Colonic mucosa (tissue), 4 donors: Measurements from ENCODE around the gene DGKH. TPM values are rescaled to one million over a fixed set of nuclear protein-coding genes. Genes with fewer than 3 reads are reported as not detected.

ENCODE experiments used
- DNase-seq: peaks from one replicate; pipeline ENCODE4 v3.0.0-alpha.2; 2020
- H3K27ac ChIP-seq: fragments of 200-600 bp; one replicate; pipeline ENCODE4 v1.8.0; 2021
- H3K27me3 ChIP-seq: fragments of 200-600 bp; one replicate; pipeline ENCODE4 v1.8.0; 2021
- H3K36me3 ChIP-seq: fragments of 200-600 bp; one replicate; pipeline ENCODE4 v1.8.0; 2021
- H3K4me1 ChIP-seq: fragments of 200-600 bp; one replicate; pipeline ENCODE4 v1.8.0; 2021; ENCODE audit warnings: mild to moderate bottlenecking
- H3K4me3 ChIP-seq: fragments of 200-600 bp; one replicate; pipeline ENCODE4 v1.8.0; 2021
- H3K9ac ChIP-seq, 2 donors: one replicate each; pipeline ENCODE4 v1.7.0; 2013; ENCODE audit warnings: control low read depth in 2 of 2, low read depth in 2 of 2, low read length in 2 of 2
- H3K9me3 ChIP-seq: fragments of 200-600 bp; one replicate; pipeline ENCODE4 v1.8.0; 2021
- intact Hi-C: fragments of 100-400 bp; cut with DNase I; formaldehyde crosslinking; loops from one replicate; pipeline ENCODE4 v1.14.1; 2022
- total RNA-seq, 2 donors: library from RNA; stranded (reverse); fragmentation: NEBNext Ultra II Directional in 1 of 2; extraction: Animal tissue kit (Norgen Biotek cat#: 25700) in 1 of 2; gene quantifications; one replicate each; pipeline ENCODE4 v1.2.1, GENCODE V29; 2021
- TF ChIP-seq, protein P1 (sequence below): fragments of 200-600 bp; IDR thresholded peaks from one replicate; pipeline ENCODE4 v1.8.0; 2022; ENCODE audit warnings: antibody characterized with exemption, mild to moderate bottlenecking
- donor health status: healthy.
- donor health status: DM: no; HTN: no; CAD: no.
- donor health status: DM: no; HTN: no; CAD: no.

Gene DGKH
- total RNA-seq, 2 donors from 2014 or later: 15.5 to 17.9 TPM

DNA sequence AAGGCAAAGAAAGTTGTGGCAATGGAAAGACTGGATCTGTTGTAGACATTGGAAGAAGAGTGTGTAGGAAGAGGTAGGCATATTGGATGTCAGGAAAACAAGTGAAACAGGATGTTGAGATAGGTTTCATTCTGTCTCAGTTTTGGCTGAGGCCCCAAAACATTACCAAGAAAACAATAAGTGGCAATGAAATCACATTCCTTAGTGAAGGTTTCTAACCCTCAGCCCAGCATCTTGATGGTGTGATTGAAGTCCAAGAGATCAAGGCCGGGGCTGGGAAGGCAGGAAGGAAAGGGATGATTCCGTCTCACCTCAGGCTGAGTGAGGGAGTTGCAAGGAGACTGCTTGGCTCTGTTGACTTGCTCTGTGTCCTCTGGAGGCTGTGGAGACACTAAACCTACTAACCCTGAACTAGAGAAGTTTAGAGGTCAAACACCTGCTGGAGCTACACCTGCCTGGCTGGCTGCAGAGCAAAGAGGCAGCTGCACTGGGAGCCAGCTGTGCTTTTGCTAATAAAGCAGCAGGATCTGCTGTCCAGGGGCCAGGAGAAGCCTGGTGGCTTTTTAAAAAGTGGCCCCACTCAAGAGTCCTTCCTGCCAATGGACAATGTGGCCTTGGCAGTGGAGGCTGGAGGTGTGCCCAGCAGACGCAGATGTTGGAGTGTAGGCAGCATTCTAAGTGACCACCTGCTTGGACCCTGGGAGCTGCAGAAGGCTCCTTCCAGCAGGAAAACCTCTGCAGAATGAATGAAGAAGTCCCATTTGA lies 53.6 kb downstream of the DGKH start:
- Histone ChIP-seq H3K36me3 (no peaks in the 10 kb centered on the region), H3K4me1 (no peaks in the 10 kb centered on the region), H3K27ac (no peak overlapping the region), H3K27me3 (no peaks in the 10 kb centered on the region), H3K9ac (no peak overlapping the region), H3K4me3 (no peak overlapping the region), H3K9me3 (no peaks in the 10 kb centered on the region)
- intact Hi-C loops: loop anchor here (10.0 kb wide), 1 partner anchor 197 kb away; no protein-coding TSS in a partner anchor
- DNase-seq: no peak
- TF ChIP-seq, protein P1, sequence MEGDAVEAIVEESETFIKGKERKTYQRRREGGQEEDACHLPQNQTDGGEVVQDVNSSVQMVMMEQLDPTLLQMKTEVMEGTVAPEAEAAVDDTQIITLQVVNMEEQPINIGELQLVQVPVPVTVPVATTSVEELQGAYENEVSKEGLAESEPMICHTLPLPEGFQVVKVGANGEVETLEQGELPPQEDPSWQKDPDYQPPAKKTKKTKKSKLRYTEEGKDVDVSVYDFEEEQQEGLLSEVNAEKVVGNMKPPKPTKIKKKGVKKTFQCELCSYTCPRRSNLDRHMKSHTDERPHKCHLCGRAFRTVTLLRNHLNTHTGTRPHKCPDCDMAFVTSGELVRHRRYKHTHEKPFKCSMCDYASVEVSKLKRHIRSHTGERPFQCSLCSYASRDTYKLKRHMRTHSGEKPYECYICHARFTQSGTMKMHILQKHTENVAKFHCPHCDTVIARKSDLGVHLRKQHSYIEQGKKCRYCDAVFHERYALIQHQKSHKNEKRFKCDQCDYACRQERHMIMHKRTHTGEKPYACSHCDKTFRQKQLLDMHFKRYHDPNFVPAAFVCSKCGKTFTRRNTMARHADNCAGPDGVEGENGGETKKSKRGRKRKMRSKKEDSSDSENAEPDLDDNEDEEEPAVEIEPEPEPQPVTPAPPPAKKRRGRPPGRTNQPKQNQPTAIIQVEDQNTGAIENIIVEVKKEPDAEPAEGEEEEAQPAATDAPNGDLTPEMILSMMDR: no peak

GRCh38 chr13:42102961-42103865 lies 54.8 kb downstream of the DGKH start:
- DNase-seq: no peak
- Histone ChIP-seq H3K9me3 (no peaks in the 10 kb centered on the region), H3K9ac (no peak overlapping the region), H3K27me3 (no peaks in the 10 kb centered on the region), H3K4me3 (no peak overlapping the region), H3K36me3 (no peaks in the 10 kb centered on the region), H3K27ac (no peak overlapping the region), H3K4me1 (no peaks in the 10 kb centered on the region)
- intact Hi-C loops: loop anchor here (10.0 kb wide), 1 partner anchor 198 kb away; no protein-coding TSS in a partner anchor
- TF ChIP-seq, protein P1: no peak

- no peaks in the 10 kb centered on the region for H3K9me3 ChIP-seq
- no peak overlapping the region for H3K27ac ChIP-seq
- no peak overlapping the region for H3K9ac ChIP-seq
- no peak overlapping the region for H3K4me3 ChIP-seq
- no peak for DNase-seq
- no peaks in the 10 kb centered on the region for H3K4me1 ChIP-seq
- intact Hi-C loops: loop anchor here (10.0 kb wide), 1 partner anchor 202 kb away; no protein-coding TSS in a partner anchor
- H3K36me3 ChIP-seq: no peaks in the 10 kb centered on the region
- TF ChIP-seq, protein P1: no peak
- H3K27me3 ChIP-seq: no peaks in the 10 kb centered on the region
These were observed 58.5 kb downstream of the DGKH start for GRCh38 chr13:42106998-42107397.

- Histone ChIP-seq H3K4me1 (no peaks in the 10 kb centered on the region), H3K36me3 (no peaks in the 10 kb centered on the region), H3K27ac (no peak overlapping the region), H3K27me3 (no peaks in the 10 kb centered on the region), H3K4me3 (no peak overlapping the region), H3K9ac (no peak overlapping the region), H3K9me3 (no peaks in the 10 kb centered on the region)
- DNase-seq: no peak
- intact Hi-C loops: loop anchor here (10.0 kb wide), 1 partner anchor 203 kb away; no protein-coding TSS in a partner anchor
- TF ChIP-seq, protein P1: no peak
These were observed 59.0 kb downstream of the DGKH start for GRCh38 chr13:42107421-42107820.

DNA sequence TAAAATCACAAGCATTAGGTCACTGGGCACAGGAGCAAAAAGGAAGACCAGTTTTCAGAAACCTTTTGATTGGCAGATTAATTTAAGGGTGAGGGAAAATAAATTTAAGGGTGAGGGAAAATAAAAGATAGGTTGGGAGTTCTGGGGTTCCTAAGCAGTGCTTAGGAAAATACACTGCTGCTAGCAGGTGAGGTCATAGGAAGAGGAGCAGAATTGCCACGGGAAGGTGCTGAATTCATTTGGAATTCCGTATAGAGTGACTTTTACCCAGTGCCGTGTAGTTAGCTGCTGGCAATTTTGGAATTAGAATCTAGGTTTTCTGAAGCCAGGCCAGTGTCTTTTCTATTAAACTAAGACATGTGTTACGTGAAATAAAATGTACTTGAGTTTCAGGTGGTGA lies 59.8 kb downstream of the DGKH start:
- H3K4me1 ChIP-seq: no peaks in the 10 kb centered on the region
- no peaks in the 10 kb centered on the region for H3K27me3 ChIP-seq
- intact Hi-C loops: loop anchor here (10.0 kb wide), 1 partner anchor 203 kb away; no protein-coding TSS in a partner anchor
- H3K27ac ChIP-seq: no peak overlapping the region
- no peaks in the 10 kb centered on the region for H3K36me3 ChIP-seq
- H3K9ac ChIP-seq: no peak overlapping the region
- no peaks in the 10 kb centered on the region for H3K9me3 ChIP-seq
- DNase-seq: no peak
- H3K4me3 ChIP-seq: no peak overlapping the region
- TF ChIP-seq, protein P1: no peak
